T-helper 2 cell treated with Interferon-gamma antibody and Interleukin-4, amounts not matched to agents 100 ng/mL and 5 ng/mL, for 36 hours (primary cell): ENCODE data around the gene COL4A2. TPM values are rescaled to one million over a fixed set of nuclear protein-coding genes. Genes with fewer than 3 reads are reported as not detected.

Experiments
- intact Hi-C: fragments of 100-400 bp; cut with micrococcal nuclease; formaldehyde crosslinking; loops from one replicate; pipeline ENCODE4 v1.15.1; 2023
- total RNA-seq: library from RNA; stranded (reverse); gene quantifications from 2 replicates; pipeline ENCODE4 v1.2.3, GENCODE V29; 2022

The COL4A2 gene
- total RNA-seq, 1 donor from 2014 or later: not detected

- intact Hi-C loops: loop anchor here (10.0 kb wide), 1 partner anchor 112 kb away; the partner anchor contains the start of gene RAB20
Observed at GRCh38 chr13:110453091-110453490, 146.0 kb downstream of the COL4A2 start.

DNA sequence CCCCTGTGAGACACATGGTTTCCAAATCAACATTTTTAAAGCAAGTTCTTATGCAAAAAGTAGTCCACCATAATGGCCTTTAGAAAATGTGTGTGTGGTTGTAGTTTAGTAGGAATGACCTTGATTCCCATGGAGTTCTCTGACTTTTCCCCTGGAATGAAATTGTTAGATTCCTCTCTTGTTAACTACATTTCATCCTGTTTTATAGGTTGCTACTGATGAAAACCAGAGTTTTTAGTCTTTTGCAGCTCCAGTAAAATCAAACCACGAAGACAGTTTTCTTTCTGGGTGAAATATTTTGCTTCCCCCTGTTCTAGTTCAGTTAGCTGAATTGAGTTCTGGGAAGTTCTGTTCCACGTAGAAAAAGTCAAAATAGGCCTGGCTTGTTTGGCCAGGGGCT lies 146.7 kb downstream of the COL4A2 start:
- intact Hi-C loops: loop anchor here (10.0 kb wide), 1 partner anchor 111 kb away; the partner anchor contains the start of gene RAB20

DNA sequence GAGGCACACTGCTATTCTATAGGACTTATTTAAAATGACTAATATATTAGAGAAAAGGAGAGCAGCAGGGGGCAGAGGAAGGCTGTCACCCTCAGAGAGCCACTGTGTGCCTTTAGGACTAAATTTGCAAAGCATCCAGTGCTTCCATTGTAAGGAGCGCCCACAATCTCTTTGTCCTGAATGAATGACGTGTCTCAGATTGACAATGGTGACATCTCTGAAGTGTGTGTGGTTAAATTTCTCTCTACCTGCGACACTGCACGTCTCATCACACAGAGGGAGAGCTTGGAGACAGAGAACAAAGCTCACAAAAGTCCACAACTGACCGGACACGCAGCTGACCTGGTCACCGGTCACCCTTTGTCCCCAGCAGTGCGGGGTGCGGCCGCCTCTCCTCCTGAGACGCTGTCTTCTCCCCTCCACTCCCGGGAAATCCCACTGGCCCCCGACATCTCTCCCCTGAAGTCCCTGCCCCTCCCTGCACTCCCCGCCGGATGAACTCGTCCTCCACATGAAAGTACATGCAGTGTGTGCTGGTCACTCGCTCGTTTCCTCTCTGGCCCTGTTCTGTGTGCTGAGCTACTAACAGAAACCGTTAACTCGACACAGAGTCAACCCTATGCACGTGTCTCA lies 147.3 kb downstream of the COL4A2 start:
- intact Hi-C loops: loop anchor here (10.0 kb wide), 1 partner anchor 110 kb away; the partner anchor contains the start of gene RAB20

- intact Hi-C loops: loop anchor here (10.0 kb wide), 1 partner anchor 110 kb away; the partner anchor contains the start of gene RAB20
Observed at GRCh38 chr13:110454956-110455355, 147.9 kb downstream of the COL4A2 start.

DNA sequence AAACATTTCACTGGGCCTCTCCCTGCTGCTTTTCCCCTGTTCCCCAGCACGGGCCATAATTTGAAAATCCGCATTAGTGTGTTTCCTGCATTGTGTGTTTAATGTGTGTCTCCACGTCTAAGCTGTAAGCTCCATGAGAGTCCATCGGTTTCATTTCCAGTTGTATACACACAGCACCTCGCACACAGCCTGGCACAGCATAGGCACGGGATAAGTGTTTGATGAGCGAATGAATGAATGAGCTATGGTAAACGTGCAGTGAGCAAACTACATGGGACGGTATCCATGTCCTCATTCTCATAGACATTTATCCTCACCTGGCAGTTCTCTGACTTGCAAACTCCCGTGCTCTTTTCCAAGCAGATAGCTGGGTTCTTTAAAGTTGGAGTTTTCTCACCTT lies 148.4 kb downstream of the COL4A2 start:
- intact Hi-C loops: loop anchor here (10.0 kb wide), 1 partner anchor 109 kb away; the partner anchor contains the start of gene RAB20

- intact Hi-C loops: loop anchor here (1.0 to 10.0 kb wide), 2 partner anchors 109 to 363 kb away; partner anchors contain the start of gene RAB20
Observed at GRCh38 chr13:110455941-110456340, 148.9 kb downstream of the COL4A2 start.

- intact Hi-C loops: loop anchor here (1.0 to 10.0 kb wide), 2 partner anchors 108 to 363 kb away; partner anchors contain the start of gene RAB20
Observed at GRCh38 chr13:110456550-110456949, 149.5 kb downstream of the COL4A2 start.

DNA sequence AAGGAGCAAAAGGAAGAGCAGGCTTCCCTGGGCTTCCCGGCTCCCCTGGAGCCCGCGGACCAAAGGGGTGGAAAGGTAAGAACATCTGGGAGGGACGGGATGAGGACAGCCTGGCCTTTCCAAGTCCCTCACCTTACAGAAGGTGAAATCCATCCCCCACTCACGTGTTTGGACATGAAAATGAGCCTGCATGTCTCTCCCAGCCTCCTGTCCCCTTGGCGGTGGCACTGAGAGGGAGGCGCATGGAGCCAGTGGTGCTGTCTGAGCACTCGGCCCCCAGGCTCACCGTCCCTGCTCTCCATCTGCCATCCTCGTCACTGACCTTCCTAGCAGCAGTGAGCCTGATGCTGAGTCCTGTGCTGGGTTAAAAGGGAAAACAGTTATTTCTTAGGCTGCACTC lies 150.3 kb downstream of the COL4A2 start:
- intact Hi-C loops: loop anchor here (10.0 kb wide), 1 partner anchor 107 kb away; the partner anchor contains the start of gene RAB20

GRCh38 chr13:110458017-110458416 lies 150.9 kb downstream of the COL4A2 start:
- intact Hi-C loops: loop anchor here (10.0 kb wide), 1 partner anchor 107 kb away; the partner anchor contains the start of gene RAB20

GRCh38 chr13:110458594-110459365 lies 151.7 kb downstream of the COL4A2 start:
- intact Hi-C loops: loop anchor here (10.0 kb wide), 1 partner anchor 106 kb away; the partner anchor contains the start of gene RAB20

- intact Hi-C loops: no loop called here
Observed at GRCh38 chr13:110462091-110462490, 155.0 kb downstream of the COL4A2 start.

- intact Hi-C loops: no loop called here
Observed at GRCh38 chr13:110463156-110463555, 156.1 kb downstream of the COL4A2 start.

DNA sequence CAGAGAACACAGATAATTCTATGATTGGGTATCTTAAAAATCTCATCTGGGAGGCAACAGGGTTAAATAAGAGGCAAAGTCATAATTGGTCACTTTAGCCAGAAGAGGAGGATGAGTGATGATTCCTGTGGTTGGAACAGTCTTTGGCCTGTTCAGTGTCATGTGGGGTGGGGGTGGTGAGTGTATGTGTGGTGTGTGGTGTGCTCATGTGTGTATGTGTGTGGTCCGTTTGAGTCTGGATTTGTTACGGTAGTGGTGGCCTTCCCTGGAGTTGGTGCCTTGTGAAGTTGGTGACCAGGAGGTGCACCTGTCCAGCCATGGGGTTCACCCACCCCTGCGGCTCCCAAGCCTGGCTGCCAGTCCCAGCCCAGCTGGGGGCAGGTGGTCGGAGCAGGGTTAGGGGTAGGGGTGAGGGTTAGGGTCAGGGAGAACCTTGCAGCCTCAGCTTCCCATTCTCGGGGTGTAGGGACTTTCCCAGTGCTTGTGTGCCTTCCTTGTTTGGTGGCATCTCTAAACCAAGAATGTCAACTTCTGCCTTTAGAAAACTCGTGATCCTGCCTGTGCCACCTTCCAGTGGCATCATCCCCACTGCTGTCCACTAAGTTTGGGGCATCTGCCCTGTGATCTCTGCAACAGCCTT lies 156.9 kb downstream of the COL4A2 start:
- intact Hi-C loops: no loop called here

DNA sequence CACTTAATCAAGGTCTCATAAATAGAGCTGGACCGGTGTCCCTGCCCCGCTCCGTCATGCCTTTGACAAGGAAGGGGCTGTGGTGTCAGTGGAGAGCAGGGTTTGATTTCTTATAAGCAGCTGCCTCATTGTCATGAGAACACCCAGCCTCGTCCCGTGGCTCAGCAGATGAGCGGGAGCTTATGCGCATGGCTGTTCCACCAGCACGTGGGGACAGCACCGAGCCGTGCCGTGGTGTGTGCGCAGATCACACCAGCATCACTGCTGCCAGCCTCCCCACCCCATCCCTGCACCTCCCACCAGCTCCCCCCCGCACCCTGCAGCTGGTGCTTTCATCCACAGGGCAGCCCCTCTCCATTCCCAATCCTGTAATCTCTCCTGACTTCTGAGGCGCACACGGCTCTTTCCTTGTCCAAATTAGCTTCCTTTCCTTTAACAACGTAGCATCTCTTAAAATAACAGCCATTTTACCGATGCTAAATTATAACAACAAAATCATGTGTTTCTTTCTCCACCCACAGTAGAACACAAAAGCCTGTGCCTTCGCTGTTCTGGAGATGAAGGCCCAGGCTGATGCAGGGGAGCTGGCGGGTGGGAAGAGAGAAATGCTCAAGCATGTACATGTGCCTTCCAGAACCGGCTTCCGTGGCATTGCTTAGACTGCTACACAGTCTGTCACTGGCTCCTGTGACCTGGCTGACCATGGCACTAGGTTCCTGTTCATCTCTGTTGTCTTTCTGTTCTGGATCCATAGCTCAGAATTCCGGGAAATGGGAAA lies 157.7 kb downstream of the COL4A2 start:
- intact Hi-C loops: no loop called here

- intact Hi-C loops: no loop called here
Observed at GRCh38 chr13:110465696-110466095, 158.6 kb downstream of the COL4A2 start.

GRCh38 chr13:110466266-110466915 lies 159.3 kb downstream of the COL4A2 start:
- intact Hi-C loops: no loop called here

- intact Hi-C loops: no loop called here
Observed at GRCh38 chr13:110467516-110468110, 160.5 kb downstream of the COL4A2 start.

DNA sequence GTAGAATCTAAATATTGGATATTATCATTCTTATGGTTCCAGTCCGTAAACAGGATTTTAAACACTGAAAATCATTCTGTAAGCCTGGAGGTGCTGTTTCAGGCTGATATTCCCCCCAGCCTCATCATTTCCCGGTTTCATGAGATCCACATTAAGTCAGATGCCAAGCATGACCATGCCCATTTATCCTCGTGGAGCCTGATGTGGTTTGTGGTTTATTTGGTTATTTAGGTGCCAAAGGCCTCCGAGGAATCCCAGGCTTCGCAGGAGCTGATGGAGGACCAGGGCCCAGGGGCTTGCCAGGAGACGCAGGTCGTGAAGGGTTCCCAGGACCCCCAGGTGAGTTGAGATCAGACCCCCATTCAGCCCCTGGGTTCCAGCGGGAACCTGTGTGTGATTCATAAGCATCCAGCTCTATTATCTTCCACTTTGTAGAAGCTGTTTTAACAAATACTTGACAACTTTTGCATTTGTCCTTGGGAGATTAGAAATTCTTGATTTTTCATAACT lies 162.0 kb downstream of the COL4A2 start:
- intact Hi-C loops: no loop called here

- intact Hi-C loops: no loop called here
Observed at GRCh38 chr13:110469597-110469996, 162.5 kb downstream of the COL4A2 start.
